SJCRH30 (cell line): Measurements from ENCODE around the gene HLCS. TPM values are rescaled to one million over a fixed set of nuclear protein-coding genes. Genes with fewer than 3 reads are reported as not detected.

Experiments
- DNase-seq, 2 experiments: peaks; one replicate each; pipeline ENCODE4 v3.0.0-alpha.2; 2015 to 2020
- H3K27ac ChIP-seq: fragments of 250-450 bp; sonication (Bioruptor Pico); 2 replicates; pipeline ENCODE4 v1.5.1; 2020; ENCODE audit warnings: mild to moderate bottlenecking, moderate library complexity
- H3K27me3 ChIP-seq: fragments of 250-450 bp; sonication (Bioruptor Pico); 2 replicates; pipeline ENCODE4 v1.5.1; 2020; ENCODE audit warnings: mild to moderate bottlenecking, moderate library complexity
- H3K36me3 ChIP-seq: fragments of 250-450 bp; sonication (Bioruptor Pico); 2 replicates; pipeline ENCODE4 v1.5.1; 2020; ENCODE audit warnings: mild to moderate bottlenecking, moderate library complexity
- H3K4me1 ChIP-seq: fragments of 250-450 bp; sonication (Bioruptor Pico); 2 replicates; pipeline ENCODE4 v1.5.1; 2020; ENCODE audit warnings: mild to moderate bottlenecking, moderate library complexity
- H3K4me3 ChIP-seq: fragments of 250-450 bp; sonication (Bioruptor Pico); 2 replicates; pipeline ENCODE4 v1.5.1; 2020; ENCODE audit warnings: mild to moderate bottlenecking, moderate library complexity
- H3K9me3 ChIP-seq: fragments of 250-450 bp; sonication (Bioruptor Pico); replicated peaks from 2 replicates; pipeline ENCODE4 v1.5.1; 2020; ENCODE audit warnings: mild to moderate bottlenecking, moderate library complexity
- total RNA-seq: library from RNA; depleted of rRNA; stranded (reverse); fragments of >200 nt; shearing (Covaris generic); gene quantifications from 2 replicates; pipeline ENCODE4 v1.2.3, GENCODE V29; 2014

HLCS gene
- total RNA-seq, 1 experiment from 2014 or later: 15.3 TPM

- H3K36me3 ChIP-seq: no peaks in the 10 kb centered on the region
- no peak overlapping the region for H3K4me3 ChIP-seq
- H3K4me1 ChIP-seq: peaks cover 11% of the 10 kb centered on the region
- DNase-seq: peak; percentile 36 to 55
- H3K27me3 ChIP-seq: no peaks in the 10 kb centered on the region
- H3K27ac ChIP-seq: no peak overlapping the region
- H3K9me3 ChIP-seq: no peaks in the 10 kb centered on the region
These were observed 114.2 kb downstream of the HLCS start for GRCh38 chr21:36852293-36852692.

- DNase-seq: no peak
- no peaks in the 10 kb centered on the region for H3K9me3 ChIP-seq
- H3K4me3 ChIP-seq: no peak overlapping the region
- H3K27ac ChIP-seq: no peak overlapping the region
- no peaks in the 10 kb centered on the region for H3K27me3 ChIP-seq
- no peaks in the 10 kb centered on the region for H3K36me3 ChIP-seq
- H3K4me1 ChIP-seq: peaks cover 18% of the 10 kb centered on the region
These were observed 115.3 kb downstream of the HLCS start for GRCh38 chr21:36851121-36851520.

DNA sequence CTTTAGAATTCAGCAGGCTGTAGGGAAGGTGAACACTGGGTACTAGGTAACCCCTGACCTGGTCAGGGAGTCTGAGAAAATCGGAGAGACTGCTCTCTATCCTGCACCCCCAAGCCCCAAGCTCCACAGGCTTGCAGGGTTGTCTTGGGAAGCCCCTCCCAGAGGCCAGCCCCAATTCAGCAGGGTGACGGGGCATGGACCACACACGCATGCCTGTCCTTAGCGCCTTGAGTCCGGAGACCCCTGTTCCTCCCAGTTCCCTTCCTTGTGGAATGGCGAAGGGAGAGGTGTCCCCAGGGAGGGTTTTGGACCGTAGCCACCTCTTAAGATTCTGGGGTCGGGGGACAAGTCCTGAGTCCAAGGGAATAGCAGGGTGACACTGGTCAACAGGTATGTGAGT lies 116.1 kb downstream of the HLCS start:
- Histone ChIP-seq H3K27ac (no peak overlapping the region), H3K9me3 (no peaks in the 10 kb centered on the region), H3K4me1 (peaks cover 18% of the 10 kb centered on the region), H3K4me3 (no peak overlapping the region), H3K36me3 (no peaks in the 10 kb centered on the region), H3K27me3 (no peaks in the 10 kb centered on the region)
- DNase-seq: no peak

GRCh38 chr21:36849461-36850105 lies 116.9 kb downstream of the HLCS start:
- Histone ChIP-seq H3K4me1 (peaks cover 18% of the 10 kb centered on the region), H3K27ac (no peak overlapping the region), H3K36me3 (no peaks in the 10 kb centered on the region), H3K9me3 (no peaks in the 10 kb centered on the region), H3K27me3 (no peaks in the 10 kb centered on the region), H3K4me3 (no peak overlapping the region)
- DNase-seq: no peak

DNA sequence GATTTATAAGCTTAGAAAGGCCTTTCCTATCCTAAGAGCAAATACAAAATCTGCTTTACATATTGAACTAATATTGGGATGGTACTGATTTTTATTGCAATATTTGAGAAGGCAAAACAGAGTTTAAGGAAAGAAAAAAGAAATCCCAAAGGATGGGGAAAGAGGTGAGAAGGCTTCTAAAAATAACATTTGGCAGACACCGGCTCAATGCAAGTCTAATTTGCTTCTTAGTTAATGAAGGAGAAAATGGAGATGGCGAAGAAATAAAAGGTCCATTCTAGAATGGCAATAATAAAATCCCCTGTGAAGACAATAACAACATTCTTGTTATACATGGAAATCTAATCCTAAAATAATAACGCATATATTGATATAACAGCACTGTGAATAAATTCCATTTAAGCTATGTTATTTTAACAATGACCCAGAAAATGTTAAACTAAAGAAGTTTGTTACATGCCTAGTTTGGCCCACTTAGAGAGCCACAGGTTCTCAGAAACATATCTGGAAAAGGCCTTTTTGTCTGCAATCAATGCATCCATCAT lies 117.7 kb downstream of the HLCS start:
- Histone ChIP-seq H3K4me1 (peaks cover 18% of the 10 kb centered on the region), H3K4me3 (no peak overlapping the region), H3K36me3 (no peaks in the 10 kb centered on the region), H3K27me3 (no peaks in the 10 kb centered on the region), H3K27ac (no peak overlapping the region), H3K9me3 (no peaks in the 10 kb centered on the region)
- no peak for DNase-seq

GRCh38 chr21:36847189-36847588 lies 119.3 kb downstream of the HLCS start:
- Histone ChIP-seq H3K36me3 (no peaks in the 10 kb centered on the region), H3K4me3 (no peak overlapping the region), H3K4me1 (peaks cover 13% of the 10 kb centered on the region), H3K9me3 (no peaks in the 10 kb centered on the region), H3K27me3 (no peaks in the 10 kb centered on the region), H3K27ac (no peak overlapping the region)
- DNase-seq: peak in 1 of 2 experiments; percentile 49

DNA sequence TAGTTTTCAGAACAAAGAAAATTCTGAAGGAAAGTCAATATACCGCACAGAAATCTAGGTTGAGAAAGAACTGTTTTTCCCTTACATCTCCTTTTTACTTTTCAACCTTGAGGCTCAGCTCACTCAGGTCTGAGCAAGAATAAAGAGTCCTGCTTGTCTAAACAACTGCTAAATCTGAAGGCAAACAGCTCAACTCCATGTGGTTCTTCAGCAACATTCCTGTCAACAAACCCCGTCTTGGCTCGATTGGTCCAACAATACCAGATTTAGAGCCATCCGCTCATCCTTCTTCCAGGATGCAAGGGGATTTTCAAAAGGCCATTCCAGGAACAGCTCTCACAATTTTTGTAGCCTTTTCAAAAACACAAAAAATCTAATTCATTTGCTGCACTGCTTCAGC lies 119.8 kb downstream of the HLCS start:
- Histone ChIP-seq H3K27ac (no peak overlapping the region), H3K4me1 (peaks cover 10% of the 10 kb centered on the region), H3K4me3 (no peak overlapping the region), H3K27me3 (no peaks in the 10 kb centered on the region), H3K36me3 (no peaks in the 10 kb centered on the region), H3K9me3 (no peaks in the 10 kb centered on the region)
- DNase-seq: peak in 1 of 2 experiments; percentile 7

DNA sequence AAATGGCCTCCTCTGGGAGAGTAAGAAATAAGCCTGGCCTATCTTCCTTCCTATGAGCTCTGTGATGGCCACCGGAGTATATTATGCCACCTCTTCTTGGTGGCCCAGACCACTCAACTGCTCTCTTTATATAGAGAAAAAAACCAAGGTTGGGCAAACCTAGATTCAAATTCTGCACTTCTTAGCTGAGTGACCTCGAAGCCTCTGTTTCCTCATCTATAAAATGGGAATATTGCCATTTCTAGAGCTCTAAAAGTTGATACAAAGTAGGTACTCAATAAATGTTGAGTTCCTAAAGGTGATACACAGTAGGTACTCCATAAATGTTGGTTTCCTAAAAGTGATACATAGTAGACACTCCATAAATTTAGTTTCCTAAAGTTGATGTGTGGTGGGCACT lies 120.7 kb downstream of the HLCS start:
- Histone ChIP-seq H3K27ac (no peak overlapping the region), H3K27me3 (no peaks in the 10 kb centered on the region), H3K36me3 (no peaks in the 10 kb centered on the region), H3K9me3 (no peaks in the 10 kb centered on the region), H3K4me1 (peaks cover 10% of the 10 kb centered on the region), H3K4me3 (no peak overlapping the region)
- DNase-seq: no peak

- H3K36me3 ChIP-seq: no peaks in the 10 kb centered on the region
- no peak for DNase-seq
- no peaks in the 10 kb centered on the region for H3K27me3 ChIP-seq
- no peak overlapping the region for H3K4me3 ChIP-seq
- peaks cover 10% of the 10 kb centered on the region for H3K4me1 ChIP-seq
- no peaks in the 10 kb centered on the region for H3K9me3 ChIP-seq
- H3K27ac ChIP-seq: no peak overlapping the region
These were observed 121.4 kb downstream of the HLCS start for GRCh38 chr21:36845070-36845469.

GRCh38 chr21:36841866-36842265 lies 124.6 kb downstream of the HLCS start:
- no peak overlapping the region for H3K4me3 ChIP-seq
- peaks cover 3% of the 10 kb centered on the region for H3K4me1 ChIP-seq
- H3K27me3 ChIP-seq: no peaks in the 10 kb centered on the region
- H3K36me3 ChIP-seq: no peaks in the 10 kb centered on the region
- H3K27ac ChIP-seq: no peak overlapping the region
- DNase-seq: no peak
- no peaks in the 10 kb centered on the region for H3K9me3 ChIP-seq

DNA sequence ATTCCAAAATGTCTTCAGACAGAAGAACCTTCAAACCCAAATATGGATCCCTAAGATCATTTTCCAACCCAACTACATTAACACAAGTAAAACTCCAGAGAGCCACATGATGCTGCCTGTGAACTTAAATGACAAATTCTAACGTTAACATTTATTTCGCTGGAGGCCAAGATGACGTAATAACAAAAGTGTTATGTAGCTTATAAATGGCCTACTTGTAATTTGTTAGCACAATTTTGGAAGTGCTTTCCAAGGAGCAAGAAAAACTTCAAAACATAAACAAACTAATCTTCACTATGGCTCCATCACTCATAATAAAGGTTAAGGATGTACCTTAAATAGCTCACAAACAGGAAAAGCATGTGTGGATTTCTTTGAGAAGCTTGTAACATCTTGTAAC lies 126.7 kb downstream of the HLCS start:
- no peak overlapping the region for H3K27ac ChIP-seq
- no peaks in the 10 kb centered on the region for H3K27me3 ChIP-seq
- H3K4me3 ChIP-seq: no peak overlapping the region
- H3K36me3 ChIP-seq: no peaks in the 10 kb centered on the region
- peaks cover 8% of the 10 kb centered on the region; the same call in 1 of the 2 replicates for H3K4me1 ChIP-seq
- DNase-seq: no peak
- no peaks in the 10 kb centered on the region for H3K9me3 ChIP-seq

- Histone ChIP-seq H3K4me1 (peaks cover 10% of the 10 kb centered on the region; the same call in 1 of the 2 replicates), H3K36me3 (no peaks in the 10 kb centered on the region), H3K9me3 (no peaks in the 10 kb centered on the region), H3K4me3 (no peak overlapping the region), H3K27me3 (no peaks in the 10 kb centered on the region), H3K27ac (no peak overlapping the region)
- DNase-seq: no peak
These were observed 127.3 kb downstream of the HLCS start for GRCh38 chr21:36839123-36839522.

- Histone ChIP-seq H3K4me3 (no peak overlapping the region), H3K9me3 (no peaks in the 10 kb centered on the region), H3K4me1 (peaks cover 10% of the 10 kb centered on the region; the same call in 1 of the 2 replicates), H3K36me3 (no peaks in the 10 kb centered on the region), H3K27ac (no peak overlapping the region), H3K27me3 (no peaks in the 10 kb centered on the region)
- DNase-seq: peak; percentile 67 to 74
These were observed 131.1 kb downstream of the HLCS start for GRCh38 chr21:36835383-36835795.

GRCh38 chr21:36834192-36834591 lies 132.3 kb downstream of the HLCS start:
- no peak overlapping the region for H3K4me3 ChIP-seq
- H3K4me1 ChIP-seq: peaks cover 10% of the 10 kb centered on the region; the same call in 1 of the 2 replicates
- H3K27me3 ChIP-seq: no peaks in the 10 kb centered on the region
- H3K36me3 ChIP-seq: no peaks in the 10 kb centered on the region
- H3K9me3 ChIP-seq: no peaks in the 10 kb centered on the region
- H3K27ac ChIP-seq: no peak overlapping the region
- DNase-seq: no peak

DNA sequence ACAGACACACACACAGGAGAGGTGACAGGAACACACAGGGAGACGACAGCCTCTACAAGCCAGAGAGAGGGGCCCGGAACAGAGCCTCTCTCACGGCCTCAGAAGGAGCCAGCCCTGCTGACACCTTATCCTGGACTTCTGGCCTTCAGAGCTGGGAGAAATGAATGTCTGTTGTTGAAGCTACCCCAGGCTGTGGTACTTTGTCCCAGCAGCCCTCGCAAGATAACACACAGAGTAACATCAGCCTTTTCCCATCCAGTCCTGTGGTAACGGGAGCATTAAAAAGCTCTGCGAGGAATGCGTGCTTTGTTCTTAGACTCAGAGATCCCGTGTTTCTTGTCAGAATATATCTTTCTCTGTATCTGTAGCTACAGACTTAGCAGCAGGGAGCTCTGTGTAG lies 136.4 kb downstream of the HLCS start:
- H3K36me3 ChIP-seq: no peaks in the 10 kb centered on the region
- H3K4me1 ChIP-seq: peaks cover 7% of the 10 kb centered on the region; the same call in 1 of the 2 replicates
- H3K27ac ChIP-seq: no peak overlapping the region
- DNase-seq: no peak
- H3K27me3 ChIP-seq: no peaks in the 10 kb centered on the region
- H3K4me3 ChIP-seq: no peak overlapping the region
- no peaks in the 10 kb centered on the region for H3K9me3 ChIP-seq
